IMR-90 (cell line): Measurements from ENCODE around the gene H6PD. TPM values are rescaled to one million over a fixed set of nuclear protein-coding genes. Genes with fewer than 3 reads are reported as not detected.

Source experiments
- ATAC-seq: fragments of 200-7000 bp; cut with Tn5 transposase; 2 replicates; pipeline ENCODE4 v1.9.1; 2020; ENCODE audit warnings: low read depth, mild to moderate bottlenecking, moderate library complexity
- BruUV-seq: library from RNA; stranded (reverse); fragments of 400-500 nt; replicated peaks from 2 replicates; lab custom pipeline; 2021; lab: Mats Ljungman, UMichigan
- CTCF ChIA-PET: fragments of 300-600 bp; formaldehyde crosslinking; extraction: SDS; loops from one replicate; lab custom pipeline; 2021; ENCODE audit warnings: antibody characterized with exemption; lab: Yijun Ruan, JAX
- POLR2A ChIA-PET: fragments of 300-600 bp; sonication (Branson Sonifier 250); formaldehyde crosslinking; loops from one replicate; lab custom pipeline; 2022; ENCODE audit warnings: antibody characterized with exemption; ENCODE audit not compliant: unreplicated experiment; lab: Charles Lee
- DNase-seq: peaks from one replicate; pipeline ENCODE4 v3.0.0; 2013
- H2AFZ ChIP-seq: replicated peaks from 2 replicates; pipeline ENCODE3; 2013; ENCODE audit warnings: low read length, mild to moderate bottlenecking; ENCODE audit not compliant: poor library complexity
- H2AK5ac ChIP-seq: 2 replicates; pipeline ENCODE4 v1.6.1; 2013; ENCODE audit warnings: low read depth, low read length, inconsistent platforms
- H2AK9ac ChIP-seq: replicated peaks from 2 replicates; pipeline ENCODE3; 2013; ENCODE audit warnings: mild to moderate bottlenecking, low read depth, low read length, moderate library complexity; ENCODE audit not compliant: poor library complexity
- H2BK120ac ChIP-seq: 2 replicates; pipeline ENCODE4 v1.6.1; 2013; ENCODE audit warnings: low read depth, low read length, inconsistent platforms
- H2BK15ac ChIP-seq: 3 replicates; pipeline ENCODE4 v1.6.1; 2013; ENCODE audit warnings: low read depth, low read length, inconsistent platforms
- H2BK20ac ChIP-seq: 2 replicates; pipeline ENCODE4 v1.6.1; 2013; ENCODE audit warnings: low read depth, mild to moderate bottlenecking, inconsistent platforms, low read length, moderate library complexity
- H2BK5ac ChIP-seq: 2 replicates; pipeline ENCODE4 v1.6.1; 2013; ENCODE audit warnings: mild to moderate bottlenecking, low read depth, low read length, inconsistent platforms; ENCODE audit not compliant: poor library complexity, severe bottlenecking
- H3K14ac ChIP-seq: replicated peaks from 2 replicates; pipeline ENCODE4 v1.6.1; 2013; ENCODE audit warnings: low read depth, low read length, inconsistent platforms
- H3K18ac ChIP-seq: 2 replicates; pipeline ENCODE4 v1.6.1; 2013; ENCODE audit warnings: low read depth, low read length, control low read depth
- H3K23ac ChIP-seq: 2 replicates; pipeline ENCODE4 v1.6.1; 2013; ENCODE audit warnings: low read depth, low read length, inconsistent platforms
- H3K27ac ChIP-seq: 2 replicates; pipeline ENCODE4 v1.5.1; 2013; ENCODE audit warnings: mild to moderate bottlenecking, control low read depth, low read length; ENCODE audit not compliant: insufficient read depth
- H3K27me3 ChIP-seq: 2 replicates; pipeline ENCODE4 v1.6.1; 2013; ENCODE audit warnings: low read length; ENCODE audit not compliant: control insufficient read depth, insufficient read depth
- H3K36me3 ChIP-seq: 2 replicates; pipeline ENCODE4 v1.6.1; 2013; ENCODE audit warnings: low read length, mixed read lengths; ENCODE audit not compliant: control insufficient read depth, insufficient read depth
- H3K4ac ChIP-seq: 2 replicates; pipeline ENCODE4 v1.6.1; 2013; ENCODE audit warnings: low read depth, low read length, inconsistent platforms
- H3K4me1 ChIP-seq: 2 replicates; pipeline ENCODE4 v1.6.1; 2013; ENCODE audit warnings: low read length, mixed read lengths; ENCODE audit not compliant: control insufficient read depth, insufficient read depth
- H3K4me2 ChIP-seq: 2 replicates; pipeline ENCODE4 v1.6.1; 2013; ENCODE audit warnings: low read depth, mild to moderate bottlenecking, control low read depth, low read length, moderate library complexity
- H3K4me3 ChIP-seq: 2 replicates; pipeline ENCODE4 v1.5.1; 2013; ENCODE audit warnings: low read depth, mild to moderate bottlenecking, control low read depth, low read length, moderate library complexity; ENCODE audit not compliant: insufficient read depth
- H3K56ac ChIP-seq: 2 replicates; pipeline ENCODE4 v1.6.1; 2013; ENCODE audit warnings: low read length, inconsistent platforms; ENCODE audit not compliant: insufficient read depth; ENCODE audit errors: extremely low read depth
- H3K79me1 ChIP-seq, 2 experiments: 2 replicates each; pipeline ENCODE4 v1.6.1; 2013; ENCODE audit warnings: low read length in 2 of 2, inconsistent platforms in 1 of 2, low read depth in 1 of 2
- H3K9ac ChIP-seq: 2 replicates; pipeline ENCODE4 v1.6.1; 2013; ENCODE audit warnings: low read depth, low read length, control low read depth
- H3K9me1 ChIP-seq: 2 replicates; pipeline ENCODE4 v1.6.1; 2013; ENCODE audit warnings: low read length, inconsistent platforms; ENCODE audit not compliant: insufficient read depth
- H3K9me3 ChIP-seq: 2 replicates; pipeline ENCODE4 v1.6.1; 2013; ENCODE audit warnings: low read length; ENCODE audit not compliant: control insufficient read depth, insufficient read depth
- H4K20me1 ChIP-seq: 2 replicates; pipeline ENCODE4 v1.6.1; 2013; ENCODE audit warnings: low read length, inconsistent platforms; ENCODE audit not compliant: insufficient read depth
- H4K5ac ChIP-seq: 2 replicates; pipeline ENCODE4 v1.6.1; 2013; ENCODE audit warnings: mild to moderate bottlenecking, low read depth, low read length, control low read depth
- H4K8ac ChIP-seq, 2 experiments: 2 replicates each; pipeline ENCODE4 v1.6.1; 2013; ENCODE audit warnings: low read depth in 2 of 2, low read length in 2 of 2, control low read depth in 1 of 2, inconsistent platforms in 1 of 2
- H4K91ac ChIP-seq: 2 replicates; pipeline ENCODE4 v1.6.1; 2013; ENCODE audit warnings: low read depth, low read length, inconsistent platforms; ENCODE audit not compliant: insufficient read depth
- BHLHE40 ChIP-seq: fragments of 150-350 bp; IDR thresholded peaks from 2 replicates; pipeline ENCODE4 v1.6.1; 2016; ENCODE audit warnings: mild to moderate bottlenecking, low read depth, low read length
- CHD1 ChIP-seq: IDR thresholded peaks from 2 replicates; pipeline ENCODE4 v1.6.1; 2012; ENCODE audit warnings: low read depth, low read length, improper control_type of control experiment
- ELK1 ChIP-seq: fragments of 150-350 bp; IDR thresholded peaks from 2 replicates; pipeline ENCODE4 v1.6.1; 2016; ENCODE audit warnings: low read depth, mild to moderate bottlenecking, low read length, moderate library complexity, borderline replicate concordance
- MAFK ChIP-seq: IDR thresholded peaks from 2 replicates; pipeline ENCODE4 v1.6.1; 2012; ENCODE audit warnings: low read depth, low read length, improper control_type of control experiment
- MAZ ChIP-seq: IDR thresholded peaks from 2 replicates; pipeline ENCODE4 v1.6.1; 2012; ENCODE audit warnings: low read depth, mild to moderate bottlenecking, low read length, improper control_type of control experiment, moderate library complexity, borderline replicate concordance
- MXI1 ChIP-seq: IDR thresholded peaks from 2 replicates; pipeline ENCODE4 v1.6.1; 2012; ENCODE audit warnings: low read depth, mild to moderate bottlenecking, low read length, moderate library complexity, borderline replicate concordance
- NFE2L2 ChIP-seq: fragments of 150-350 bp; IDR thresholded peaks from 2 replicates; pipeline ENCODE4 v1.6.1; 2016; ENCODE audit warnings: low read depth, mild to moderate bottlenecking, low read length
- SMC3 ChIP-seq: fragments of 150-350 bp; IDR thresholded peaks from 2 replicates; pipeline ENCODE4 v1.6.1; 2016; ENCODE audit warnings: low read depth, mild to moderate bottlenecking, antibody characterized with exemption, low read length, moderate library complexity
- WGBS, 2 experiments: methylation state at CpG; one replicate each; pipeline versions ENCODE4 v1.1.5 to v1.1.7; 2013; ENCODE audit warnings: missing lambda C conversion rate in 2 of 2; ENCODE audit not compliant: insufficient read length in 1 of 2; ENCODE audit errors: extremely low coverage in 2 of 2; 5-methylcytosine and 5-hydroxymethylcytosine counted together
- dilution Hi-C: fragments of 300-500 bp; cut with HindIII; formaldehyde crosslinking; loops from one replicate; pipeline ENCODE4 v1.14.3; 2018; ENCODE audit warnings: low sequenced_read_pairs; ENCODE audit not compliant: unreplicated experiment
- in situ Hi-C: fragments of 300-500 bp; cut with MboI; formaldehyde crosslinking; loops from 3 replicates; pipeline ENCODE4 v1.14.3; 2019; ENCODE audit warnings: low sequenced_read_pairs, inconsistent platforms, mixed read lengths
- intact Hi-C: fragments of 100-400 bp; cut with micrococcal nuclease; formaldehyde crosslinking; loops from 2 replicates; pipeline ENCODE4 v1.10.0; 2022
- polyA plus RNA-seq, 3 experiments: library from polyadenylated mRNA; depleted of rRNA; stranded (reverse); fragments of >200 nt; gene quantifications; 2 replicates each; pipeline ENCODE4 v1.2.3, GENCODE V29; 2012; ENCODE audit warnings: low replicate concordance in 1 of 3
- total RNA-seq: library from RNA; depleted of rRNA; stranded (reverse); fragments of >200 nt; gene quantifications from 2 replicates; pipeline ENCODE4 v1.2.3, GENCODE V29; 2012

The H6PD gene
- total and polyA plus RNA-seq, 2 of the 4 experiments (the other 2 are of a cell fraction) = 9.3 to 22.1 TPM

- no peak for TF ChIP-seq NFE2L2
Measured at GRCh38 chr1:9211291-9211811, 23.2 kb upstream of the H6PD start (continued).

GRCh38 chr1:9212735-9213134 is 21.8 kb upstream of the H6PD start:
- H2AFZ ChIP-seq = no peak overlapping the region
- TF ChIP-seq MAZ = no peak
- TF ChIP-seq CHD1 = no peak
- no peak for TF ChIP-seq BHLHE40
- TF ChIP-seq MXI1 = no peak
- TF ChIP-seq ELK1 = no peak
- TF ChIP-seq SMC3 = no peak
- TF ChIP-seq MAFK = no peak
- intact Hi-C loops = no loop called here
- ATAC-seq (no peak), DNase-seq (no peak)
- H3K36me3 ChIP-seq = no peaks in the 10 kb centered on the region
- no peak overlapping the region for H2BK5ac ChIP-seq
- H3K9me3 ChIP-seq = no peaks in the 10 kb centered on the region
- H3K18ac ChIP-seq = no peak overlapping the region
- no peak overlapping the region for H3K27ac ChIP-seq
- ChIA-PET CTCF (interaction anchor here (1.2 kb wide), 1 partner anchor 22 kb away, joined by 4 read pairs; the partner anchor contains the start of gene H6PD), POLR2A (no interaction called here)
- no peak overlapping the region for H3K4me3 ChIP-seq
- no peak overlapping the region for H3K14ac ChIP-seq
- H3K27me3 ChIP-seq = no peaks in the 10 kb centered on the region
- no peaks in the 10 kb centered on the region for H4K20me1 ChIP-seq
- H3K79me1 ChIP-seq = no peaks in the 10 kb centered on the region
- H3K9me1 ChIP-seq = peaks cover 17% of the 10 kb centered on the region
- no peak overlapping the region for H4K91ac ChIP-seq
- no peak overlapping the region; the same call in 1 of the 2 replicates for H3K4ac ChIP-seq
- H3K56ac ChIP-seq = no peak overlapping the region
- H3K23ac ChIP-seq = no peak overlapping the region
- H4K5ac ChIP-seq = no peak overlapping the region
- no peak overlapping the region for H2BK120ac ChIP-seq
- no peak overlapping the region for H3K4me2 ChIP-seq
- WGBS, 2 experiments = no CpG with 5 or more reads among the region's 3 CpGs
- dilution Hi-C loops = no loop called here
- peaks cover 7% of the 10 kb centered on the region for H3K4me1 ChIP-seq
- BruUV-seq = no TSS peak
- in situ Hi-C loops = no loop called here
- H2BK20ac ChIP-seq = no peak overlapping the region
- no peak overlapping the region for H2AK5ac ChIP-seq
- no peak overlapping the region for H2BK15ac ChIP-seq
- no peak overlapping the region for H2AK9ac ChIP-seq
- H3K9ac ChIP-seq = no peak overlapping the region
- H4K8ac ChIP-seq = no peak overlapping the region
